C4-2B (cell line): Measurements from ENCODE around the gene NR3C2.

ENCODE experiments used
- CTCF ChIP-seq: fragments of 450-650 bp; conservative IDR thresholded peaks from 2 replicates; pipeline ENCODE4 v1.5.1; 2017; ENCODE audit warnings: mild to moderate bottlenecking
- ZFX ChIP-seq: fragments of 450-650 bp; IDR thresholded peaks from 2 replicates; pipeline ENCODE4 v1.6.1; 2017

GRCh38 chr4:148443512-148444295, 1.5 kb upstream of the NR3C2 start:
- no peak for TF ChIP-seq CTCF
- TF ChIP-seq ZFX = no peak
